A172 (cell line): ENCODE data around the gene OPN5. TPM values are rescaled to one million over a fixed set of nuclear protein-coding genes. Genes with fewer than 3 reads are reported as not detected.

Experiments
- DNase-seq: peaks from one replicate; pipeline ENCODE4 v3.0.0-alpha.2; 2015; ENCODE audit warnings: low spot score
- total RNA-seq: library from RNA; depleted of rRNA; stranded (reverse); fragments of >200 nt; shearing (Covaris generic); gene quantifications from 2 replicates; pipeline ENCODE4 v1.2.3, GENCODE V29; 2014; rRNA removed

OPN5 gene
- total RNA-seq, 1 experiment from 2014 or later: not detected

- no peak for DNase-seq
Measured at GRCh38 chr6:47859175-47859574, 77.3 kb downstream of the OPN5 start.

GRCh38 chr6:47862731-47863130 lies 80.9 kb downstream of the OPN5 start:
- DNase-seq: no peak

GRCh38 chr6:47865206-47865605 lies 83.4 kb downstream of the OPN5 start:
- no peak for DNase-seq

- no peak for DNase-seq
Measured at GRCh38 chr6:47875593-47875992, 93.8 kb downstream of the OPN5 start.

Other genes starting within 250 kb of the OPN5 start
- 1.5 and 1.7 TPM in 2 replicates for gene ADGRF4, start 83.5 kb upstream of the OPN5 start, total RNA-seq